RWPE1 (cell line): ENCODE data around the gene EIF5.

Experiments used
- CTCF ChIA-PET: fragments of 350-600 bp; sonication (Branson Sonifier 250); formaldehyde crosslinking; extraction: SDS; loops from one replicate; lab custom pipeline; 2021; lab: Yijun Ruan, JAX
- POLR2A ChIA-PET: fragments of 400-600 bp; formaldehyde crosslinking; extraction: SDS; loops from one replicate; lab custom pipeline; 2020; ENCODE audit warnings: antibody characterized with exemption; ENCODE audit not compliant: low non-redundant PET; lab: Yijun Ruan, JAX
- DNase-seq: peaks from one replicate; pipeline ENCODE4 v3.0.0; 2012; ENCODE audit warnings: low spot score
- H3K27ac ChIP-seq: fragments of 450-650 bp; 2 replicates; pipeline ENCODE4 v1.5.1; 2017
- CTCF ChIP-seq: fragments of 450-650 bp; conservative IDR thresholded peaks from 2 replicates; pipeline ENCODE4 v1.5.1; 2017; ENCODE audit warnings: low read depth, mild to moderate bottlenecking

EIF5 gene

GRCh38 chr14:103290056-103290455 lies 44.0 kb upstream of the EIF5 start:
- CTCF ChIA-PET = interaction anchor here (4.3 kb wide), 1 partner anchor 185 kb away, joined by 69 read pairs; no protein-coding TSS in a partner anchor
- TF ChIP-seq CTCF = no peak
- POLR2A ChIA-PET = no interaction called here
- no peak overlapping the region for H3K27ac ChIP-seq
- no peak for DNase-seq

GRCh38 chr14:103290494-103290893 lies 43.5 kb upstream of the EIF5 start:
- no peak overlapping the region for H3K27ac ChIP-seq
- DNase-seq = no peak
- no peak for TF ChIP-seq CTCF
- CTCF ChIA-PET = interaction anchor here (3.0 to 4.3 kb wide), 2 partner anchors 163 to 185 kb away, joined by 12 to 69 read pairs; no protein-coding TSS in a partner anchor
- POLR2A ChIA-PET = interaction anchor here (0.5 kb wide), 1 partner anchor 100 kb away, joined by 6 read pairs; no protein-coding TSS in a partner anchor

- ChIA-PET POLR2A (interaction anchor here (0.5 kb wide), 1 partner anchor 99 kb away, joined by 6 read pairs; no protein-coding TSS in a partner anchor), CTCF (interaction anchor here (0.6 to 4.3 kb wide), 3 partner anchors 9 to 186 kb away, joined by 3 to 69 read pairs (median 12); no protein-coding TSS in a partner anchor)
- TF ChIP-seq CTCF = no peak
Observed at GRCh38 chr14:103290961-103291360, 43.1 kb upstream of the EIF5 start.

GRCh38 chr14:103292426-103293374 lies 41.3 kb upstream of the EIF5 start:
- no peak overlapping the region for H3K27ac ChIP-seq
- ChIA-PET CTCF (interaction anchor here (0.6 to 4.3 kb wide), 20 partner anchors 11 to 377 kb away, joined by 3 to 69 read pairs (median 4); partner anchors contain the start of gene EXOC3L4), POLR2A (no interaction called here)
- TF ChIP-seq CTCF = peak; percentile 91
- peak; percentile 76 for DNase-seq

More at GRCh38 chr14:103290961-103291360, 43.1 kb upstream of the EIF5 start:
- no peak for DNase-seq
- no peak overlapping the region for H3K27ac ChIP-seq

GRCh38 chr14:103293465-103293864 lies 40.6 kb upstream of the EIF5 start:
- ChIA-PET CTCF (interaction anchor here (0.6 to 4.3 kb wide), 7 partner anchors 93 to 219 kb away, joined by 3 to 69 read pairs (median 6); no protein-coding TSS in a partner anchor), POLR2A (no interaction called here)
- H3K27ac ChIP-seq = no peak overlapping the region
- DNase-seq = no peak
- TF ChIP-seq CTCF = no peak

- no peak for DNase-seq
- CTCF ChIA-PET = interaction anchor here (0.7 to 4.3 kb wide), 3 partner anchors 189 to 235 kb away, joined by 3 to 69 read pairs (median 3); no protein-coding TSS in a partner anchor
- POLR2A ChIA-PET = no interaction called here
- TF ChIP-seq CTCF = no peak
- H3K27ac ChIP-seq = no peak overlapping the region
Observed at GRCh38 chr14:103294091-103294490, 39.9 kb upstream of the EIF5 start.
